Jurkat, Clone E6-1 (cell line): ENCODE results near the gene MEF2A.
"Not testable (repeated sequence)": the region's sequence is repeated elsewhere in the genome, so short reads cannot be mapped to it uniquely, and the experiment has no call there.

Experiments used
- DNase-seq: peaks from one replicate; pipeline ENCODE4 v3.0.0-alpha.2; 2011; ENCODE audit warnings: low read depth, low spot score
- H3K4me3 ChIP-seq: 2 replicates; pipeline ENCODE4 v1.5.1; 2011; ENCODE audit warnings: mild to moderate bottlenecking, low read length, control low read depth, moderate library complexity

Gene MEF2A

GRCh38 chr15:99717161-99718009, 151.6 kb downstream of the MEF2A start:
- no peak overlapping the region for H3K4me3 ChIP-seq
- DNase-seq, result no peak

GRCh38 chr15:99718421-99718820, 152.6 kb downstream of the MEF2A start:
- H3K4me3 ChIP-seq, result no peak overlapping the region
- DNase-seq, result no peak

DNA sequence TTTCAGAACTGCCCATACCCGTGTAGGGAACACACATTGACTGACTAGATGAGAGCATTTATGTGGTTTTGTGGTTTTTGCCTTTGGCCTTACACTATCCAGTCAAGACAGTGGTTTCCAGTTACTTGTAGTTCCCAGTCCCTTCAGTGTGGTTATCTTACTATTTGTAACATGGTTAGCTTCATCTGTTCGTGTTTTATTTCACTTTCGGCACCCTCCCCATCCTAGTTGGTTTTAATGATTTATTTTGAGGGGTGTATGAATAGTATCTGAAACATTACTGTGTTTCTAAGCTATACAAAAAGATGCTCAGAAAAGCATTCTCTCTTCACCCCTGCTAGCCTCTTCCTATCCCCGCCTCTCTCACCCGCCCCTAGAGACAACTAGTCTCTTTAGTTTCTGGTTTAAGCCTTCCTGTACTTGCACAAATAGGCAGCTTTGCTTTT, 153.3 kb downstream of the MEF2A start:
- no peak overlapping the region for H3K4me3 ChIP-seq
- no peak for DNase-seq

GRCh38 chr15:99720533-99720932, 154.7 kb downstream of the MEF2A start:
- DNase-seq, result peak; percentile 44
- no peak overlapping the region for H3K4me3 ChIP-seq

DNA sequence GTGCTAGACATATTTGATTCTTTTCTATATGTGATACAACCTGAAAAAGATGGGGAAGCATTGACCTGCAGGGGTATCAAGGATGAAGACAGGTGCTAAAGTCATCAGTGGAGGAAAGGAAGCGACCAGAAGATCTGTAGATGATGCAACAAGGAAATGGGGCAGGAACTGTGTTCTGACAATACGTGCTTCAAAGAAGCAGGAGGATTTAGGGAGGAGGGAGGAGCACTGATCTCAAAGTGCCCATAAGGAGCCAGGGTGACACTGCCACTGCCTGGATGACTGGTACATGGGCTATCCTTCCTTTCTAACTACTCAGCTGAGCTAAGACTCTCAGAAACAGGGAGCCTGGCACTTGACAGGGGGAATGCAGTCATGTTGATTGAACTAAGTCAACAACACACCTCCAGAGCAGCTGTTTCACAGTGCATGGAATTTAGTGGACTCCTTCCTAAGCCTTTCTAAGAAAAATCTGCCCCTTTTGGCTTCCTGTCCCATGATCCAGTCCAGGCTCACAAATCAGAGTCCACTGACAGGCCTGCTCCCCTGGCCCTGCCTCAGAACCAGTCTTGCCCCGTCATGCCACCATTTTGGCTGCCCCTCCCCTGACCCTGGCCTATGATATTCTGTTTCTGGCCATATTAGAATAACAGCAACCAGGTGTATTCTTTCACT, 155.5 kb downstream of the MEF2A start:
- DNase-seq, result peak; percentile 48
- no peak overlapping the region for H3K4me3 ChIP-seq

DNA sequence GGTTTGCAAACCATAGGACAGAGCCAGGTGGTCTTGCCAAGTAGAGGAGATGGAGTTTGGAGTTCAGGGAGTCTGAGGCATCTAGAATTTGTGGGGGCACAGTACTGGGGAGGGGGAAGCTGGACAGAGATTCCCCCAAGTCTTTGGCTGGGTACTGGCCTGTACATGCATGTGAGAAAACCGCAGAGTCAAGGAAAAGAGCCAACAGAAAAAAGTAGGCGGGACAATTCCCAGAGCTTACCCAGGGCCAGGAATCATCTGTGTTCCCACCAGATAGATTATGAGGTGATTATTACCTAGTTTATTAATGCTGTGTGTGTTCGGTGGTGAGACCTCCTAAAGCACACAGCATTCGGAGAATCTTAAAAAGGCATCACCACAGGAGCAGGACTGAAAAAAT, 156.1 kb downstream of the MEF2A start:
- DNase-seq, result no peak
- H3K4me3 ChIP-seq, result no peak overlapping the region

- no peak for DNase-seq
- H3K4me3 ChIP-seq, result no peak overlapping the region
These were observed 156.6 kb downstream of the MEF2A start for GRCh38 chr15:99722406-99722805.

GRCh38 chr15:99726333-99726732, 160.5 kb downstream of the MEF2A start:
- H3K4me3 ChIP-seq, result no peak overlapping the region
- no peak for DNase-seq

DNA sequence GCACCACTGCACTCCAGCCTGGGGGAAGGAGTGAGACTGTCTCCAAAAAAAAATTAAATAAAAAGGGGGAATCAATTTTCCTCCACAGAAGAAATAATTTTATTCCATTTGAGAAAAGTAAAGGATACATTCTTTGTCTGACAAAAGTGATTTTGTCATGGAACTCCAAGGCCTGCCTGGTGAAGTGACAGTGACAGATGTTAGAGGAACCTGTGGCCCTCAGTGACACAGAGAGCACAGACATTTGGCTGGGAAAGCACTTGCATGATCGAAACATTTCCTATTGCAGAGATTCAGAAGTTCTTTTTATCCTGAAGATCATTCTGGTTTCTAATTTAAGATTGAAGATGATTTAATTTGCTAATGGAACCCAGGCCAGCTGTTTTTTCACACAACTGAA, 161.5 kb downstream of the MEF2A start:
- no peak overlapping the region for H3K4me3 ChIP-seq
- DNase-seq, result no peak

DNA sequence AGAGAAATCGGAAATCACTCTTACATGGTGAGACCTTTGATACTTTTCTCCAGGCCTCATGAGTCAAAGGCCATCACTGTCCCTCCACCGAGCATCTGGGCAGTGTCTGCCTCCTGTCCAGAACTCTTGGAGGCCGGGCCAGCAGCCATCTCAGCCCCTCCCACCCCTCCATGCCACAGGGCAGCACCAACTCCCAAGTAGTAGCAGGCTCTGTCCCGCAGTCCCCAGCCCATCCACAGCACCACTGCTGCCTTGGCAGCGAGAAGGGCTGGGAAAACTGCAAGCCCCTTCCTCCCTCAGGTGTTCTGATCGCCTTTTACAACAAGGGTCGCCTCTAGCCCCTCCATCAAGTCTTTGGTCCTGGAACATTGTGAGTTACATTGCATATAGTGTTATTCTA, 161.9 kb downstream of the MEF2A start:
- no peak for DNase-seq
- no peak overlapping the region for H3K4me3 ChIP-seq

GRCh38 chr15:99728916-99729315, 163.1 kb downstream of the MEF2A start:
- no peak for DNase-seq

GRCh38 chr15:99729327-99729726, 163.5 kb downstream of the MEF2A start:
- DNase-seq, result no peak
- no peak overlapping the region for H3K4me3 ChIP-seq

More at GRCh38 chr15:99728916-99729315, 163.1 kb downstream of the MEF2A start:
- no peak overlapping the region for H3K4me3 ChIP-seq

- no peak for DNase-seq
These were observed 164.1 kb downstream of the MEF2A start for GRCh38 chr15:99729920-99730319.

GRCh38 chr15:99731336-99732123, 165.7 kb downstream of the MEF2A start:
- H3K4me3 ChIP-seq, result no peak overlapping the region
- no peak for DNase-seq

More at GRCh38 chr15:99729920-99730319, 164.1 kb downstream of the MEF2A start:
- no peak overlapping the region for H3K4me3 ChIP-seq

DNA sequence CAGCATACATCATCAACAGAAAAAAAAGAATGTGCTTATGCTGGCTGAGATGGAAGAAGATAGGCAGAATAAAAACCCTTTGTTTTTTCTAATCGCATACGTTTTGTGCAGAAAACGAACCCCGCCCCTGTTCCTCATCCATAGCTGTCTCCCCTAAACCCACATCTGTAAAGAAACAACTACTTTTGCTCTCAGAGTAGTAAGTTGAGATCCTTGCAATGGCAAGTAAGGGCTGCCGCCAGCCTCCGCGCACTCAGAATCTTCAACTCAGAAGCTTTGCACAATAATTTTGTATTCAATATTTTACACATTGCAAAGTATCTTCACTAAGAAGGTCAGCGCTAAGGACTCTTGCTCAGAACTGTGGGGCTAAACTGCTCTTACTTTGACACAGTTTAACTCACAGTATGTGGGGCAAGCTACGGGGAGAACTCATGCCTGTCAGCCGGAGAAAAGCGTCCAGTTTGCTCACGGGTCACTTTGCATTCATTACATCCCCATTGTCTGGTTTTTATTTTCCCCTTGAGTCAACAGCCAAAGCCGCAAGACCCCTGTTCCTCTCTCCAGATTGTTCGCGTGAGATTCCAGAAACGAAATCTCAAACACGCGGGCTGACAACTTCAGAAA, 166.5 kb downstream of the MEF2A start:
- DNase-seq, result no peak
- H3K4me3 ChIP-seq, result peak overlapping the region; percentile 64

DNA sequence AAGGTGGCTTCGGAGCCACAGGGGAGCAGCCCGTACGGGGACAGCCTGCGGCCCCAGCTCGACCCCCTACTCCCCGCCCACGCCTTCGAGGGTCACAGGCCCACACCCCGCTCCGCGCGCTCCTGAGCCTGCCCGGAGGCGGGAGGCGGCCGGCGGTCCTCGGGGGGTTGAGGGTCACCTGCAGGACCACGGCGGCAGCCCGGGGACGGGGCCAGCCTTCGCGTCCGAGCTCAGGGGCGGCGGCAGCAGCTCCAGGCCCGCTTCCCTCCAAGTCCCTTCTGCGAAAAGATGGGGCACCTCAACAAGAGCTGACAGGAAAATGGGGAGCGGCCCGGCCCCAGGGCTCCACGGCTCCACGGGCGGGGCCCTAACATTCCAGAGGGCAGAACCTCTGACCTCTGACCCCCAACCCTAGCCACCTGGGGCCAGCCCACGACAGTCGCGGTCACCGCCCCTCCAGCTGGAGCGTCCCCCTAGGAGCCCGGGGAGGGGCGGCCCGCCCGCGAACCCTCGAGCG, 167.0 kb downstream of the MEF2A start:
- H3K4me3 ChIP-seq, result peak overlapping the region; percentile 64
- DNase-seq, result no peak

GRCh38 chr15:99733268-99734039, 167.7 kb downstream of the MEF2A start, which contains the start of gene LYSMD4:
Gene LYSMD4 (minus strand): TSS chr15:99733437. CDS start chr15:99731999, 1,438 bp downstream.
- peak; percentile 91 for DNase-seq
- H3K4me3 ChIP-seq, result peak within 1 kb of the TSS; percentile 64

- peak overlapping the region; percentile 59 for H3K4me3 ChIP-seq
- not testable (repeated sequence) for DNase-seq
These were observed 168.2 kb downstream of the MEF2A start for GRCh38 chr15:99734040-99734291.
